Colonic mucosa (tissue), 4 donors: ENCODE measurements around the gene STAT5A. TPM values are rescaled to one million over a fixed set of nuclear protein-coding genes. Genes with fewer than 3 reads are reported as not detected.

Experiments
- DNase-seq: peaks from one replicate; pipeline ENCODE4 v3.0.0-alpha.2; 2020
- H3K27ac ChIP-seq: fragments of 200-600 bp; one replicate; pipeline ENCODE4 v1.8.0; 2021
- H3K27me3 ChIP-seq: fragments of 200-600 bp; one replicate; pipeline ENCODE4 v1.8.0; 2021
- H3K36me3 ChIP-seq: fragments of 200-600 bp; one replicate; pipeline ENCODE4 v1.8.0; 2021
- H3K4me1 ChIP-seq: fragments of 200-600 bp; one replicate; pipeline ENCODE4 v1.8.0; 2021; ENCODE audit warnings: mild to moderate bottlenecking
- H3K4me3 ChIP-seq: fragments of 200-600 bp; one replicate; pipeline ENCODE4 v1.8.0; 2021
- H3K9ac ChIP-seq, 2 donors: one replicate each; pipeline ENCODE4 v1.7.0; 2013; ENCODE audit warnings: control low read depth in 2 of 2, low read depth in 2 of 2, low read length in 2 of 2
- H3K9me3 ChIP-seq: fragments of 200-600 bp; one replicate; pipeline ENCODE4 v1.8.0; 2021
- CTCF ChIP-seq: fragments of 200-600 bp; IDR thresholded peaks from one replicate; pipeline ENCODE4 v1.8.0; 2022; ENCODE audit warnings: antibody characterized with exemption, mild to moderate bottlenecking
- intact Hi-C: fragments of 100-400 bp; cut with DNase I; formaldehyde crosslinking; loops from one replicate; pipeline ENCODE4 v1.14.1; 2022
- total RNA-seq, 2 donors: library from RNA; stranded (reverse); fragmentation: NEBNext Ultra II Directional in 1 of 2; extraction: Animal tissue kit (Norgen Biotek cat#: 25700) in 1 of 2; gene quantifications; one replicate each; pipeline ENCODE4 v1.2.1, GENCODE V29; 2021
- donor health status: healthy.
- donor health status: DM: no; HTN: no; CAD: no.
- donor health status: DM: no; HTN: no; CAD: no.

Gene STAT5A
- total RNA-seq, 2 donors from 2014 or later: 22.0 to 22.4 TPM

- Histone ChIP-seq H3K27ac (no peak overlapping the region), H3K27me3 (no peaks in the 10 kb centered on the region), H3K4me3 (no peak overlapping the region), H3K4me1 (peaks cover 7% of the 10 kb centered on the region), H3K9ac (no peak overlapping the region), H3K36me3 (no peaks in the 10 kb centered on the region), H3K9me3 (no peaks in the 10 kb centered on the region)
- TF ChIP-seq CTCF: no peak
- no peak for DNase-seq
- intact Hi-C loops: no loop called here
Observed at GRCh38 chr17:42271779-42272035, 16.6 kb upstream of the STAT5A start.

- no peak overlapping the region for H3K9ac ChIP-seq
- H3K27me3 ChIP-seq: no peaks in the 10 kb centered on the region
- no peak overlapping the region for H3K27ac ChIP-seq
- no peak overlapping the region for H3K4me3 ChIP-seq
- H3K9me3 ChIP-seq: no peaks in the 10 kb centered on the region
- TF ChIP-seq CTCF: no peak
- peaks cover 7% of the 10 kb centered on the region for H3K4me1 ChIP-seq
- no peaks in the 10 kb centered on the region for H3K36me3 ChIP-seq
- no peak for DNase-seq
- intact Hi-C loops: no loop called here
Observed at GRCh38 chr17:42272162-42272907, 16.0 kb upstream of the STAT5A start.

- no peak overlapping the region for H3K9ac ChIP-seq
- no peak overlapping the region for H3K4me3 ChIP-seq
- H3K9me3 ChIP-seq: no peaks in the 10 kb centered on the region
- peaks cover 7% of the 10 kb centered on the region for H3K4me1 ChIP-seq
- H3K27ac ChIP-seq: peak overlapping the region; percentile 3
- H3K27me3 ChIP-seq: no peaks in the 10 kb centered on the region
- H3K36me3 ChIP-seq: no peaks in the 10 kb centered on the region
- no peak for DNase-seq
- intact Hi-C loops: no loop called here
- TF ChIP-seq CTCF: no peak
Observed at GRCh38 chr17:42273474-42274252, 14.6 kb upstream of the STAT5A start.

GRCh38 chr17:42274253-42274542, 14.1 kb upstream of the STAT5A start:
- no peaks in the 10 kb centered on the region for H3K27me3 ChIP-seq
- H3K4me3 ChIP-seq: no peak overlapping the region
- H3K36me3 ChIP-seq: no peaks in the 10 kb centered on the region
- H3K9me3 ChIP-seq: no peaks in the 10 kb centered on the region
- TF ChIP-seq CTCF: no peak
- H3K9ac ChIP-seq: no peak overlapping the region
- intact Hi-C loops: no loop called here
- no peak overlapping the region for H3K27ac ChIP-seq
- no peak for DNase-seq
- peaks cover 7% of the 10 kb centered on the region for H3K4me1 ChIP-seq

- H3K27ac ChIP-seq: peak overlapping the region; percentile 70
- no peak for TF ChIP-seq CTCF
- intact Hi-C loops: no loop called here
- peak overlapping the region; percentile 65 for H3K4me3 ChIP-seq
- H3K9me3 ChIP-seq: no peaks in the 10 kb centered on the region
- peaks cover 7% of the 10 kb centered on the region for H3K4me1 ChIP-seq
- no peaks in the 10 kb centered on the region for H3K27me3 ChIP-seq
- peak overlapping the region; percentile 77 to 88 for H3K9ac ChIP-seq
- no peak for DNase-seq
- no peaks in the 10 kb centered on the region for H3K36me3 ChIP-seq
Observed at GRCh38 chr17:42274812-42275526, 13.3 kb upstream of the STAT5A start.
